OCI-LY7 (cell line): ENCODE results near the gene COPS6. TPM values are rescaled to one million over a fixed set of nuclear protein-coding genes. Genes with fewer than 3 reads are reported as not detected.

Experiments used
- BruUV-seq: library from RNA; stranded (reverse); fragments of 400-500 nt; replicated peaks from 2 replicates; lab custom pipeline; 2021; lab: Mats Ljungman, UMichigan
- CTCF ChIA-PET: fragments of 300-600 bp; sonication (Branson Sonifier 250); formaldehyde crosslinking; loops from one replicate; lab custom pipeline; 2022; ENCODE audit warnings: antibody characterized with exemption; ENCODE audit not compliant: unreplicated experiment; lab: Charles Lee
- POLR2A ChIA-PET: fragments of 300-600 bp; sonication (Branson Sonifier 250); formaldehyde crosslinking; loops from one replicate; lab custom pipeline; 2022; ENCODE audit warnings: antibody characterized with exemption; lab: Charles Lee
- DNase-seq: peaks from one replicate; pipeline ENCODE4 v3.0.0-alpha.2; 2015; ENCODE audit warnings: low spot score
- H2AFZ ChIP-seq: fragments of 200-600 bp; sonication (generic), shearing (Covaris generic); 2 replicates; pipeline ENCODE4 v1.6.1; 2014; ENCODE audit warnings: mild to moderate bottlenecking, antibody characterized with exemption, low read length, moderate library complexity
- H3K27ac ChIP-seq: fragments of 200-600 bp; sonication (generic); 2 replicates; pipeline ENCODE4 v1.5.1; 2014; ENCODE audit warnings: mixed run types, low read depth, mild to moderate bottlenecking, moderate library complexity, low read length, inconsistent platforms; ENCODE audit not compliant: poor library complexity, severe bottlenecking
- H3K36me3 ChIP-seq: fragments of 200-600 bp; sonication (generic); 2 replicates; pipeline ENCODE4 v1.6.1; 2014; ENCODE audit warnings: mild to moderate bottlenecking, antibody characterized with exemption, low read length, moderate library complexity, mixed read lengths; ENCODE audit not compliant: insufficient read depth
- H3K4me1 ChIP-seq: fragments of 200-600 bp; sonication (generic); 2 replicates; pipeline ENCODE4 v1.5.1; 2014; ENCODE audit warnings: mild to moderate bottlenecking, low read length; ENCODE audit not compliant: insufficient read depth, poor library complexity, severe bottlenecking
- H3K4me2 ChIP-seq: fragments of 200-600 bp; sonication (generic); 2 replicates; pipeline ENCODE4 v1.6.1; 2014; ENCODE audit warnings: mild to moderate bottlenecking, low read length
- H3K4me3 ChIP-seq: fragments of 200-600 bp; sonication (generic); 2 replicates; pipeline ENCODE4 v1.5.1; 2014; ENCODE audit warnings: mild to moderate bottlenecking, low read depth, low read length; ENCODE audit not compliant: poor library complexity, severe bottlenecking
- H3K79me2 ChIP-seq: fragments of 200-600 bp; sonication (generic); 2 replicates; pipeline ENCODE4 v1.6.1; 2016; ENCODE audit warnings: low read depth, mild to moderate bottlenecking, low read length, moderate library complexity, mixed read lengths; ENCODE audit not compliant: insufficient read depth
- H3K9me2 ChIP-seq: fragments of 200-600 bp; sonication (generic); 2 replicates; pipeline ENCODE4 v1.6.1; 2016; ENCODE audit warnings: mild to moderate bottlenecking, low read length, mixed read lengths; ENCODE audit not compliant: insufficient read depth
- H3K9me3 ChIP-seq: fragments of 200-600 bp; sonication (generic); 2 replicates; pipeline ENCODE4 v1.6.1; 2014; ENCODE audit warnings: mild to moderate bottlenecking, mixed run types, low read length, mixed read lengths
- H4K20me1 ChIP-seq: fragments of 200-600 bp; sonication (generic); 2 replicates; pipeline ENCODE4 v1.6.1; 2014; ENCODE audit warnings: mild to moderate bottlenecking, antibody characterized with exemption, low read length, moderate library complexity, mixed read lengths; ENCODE audit not compliant: insufficient read depth
- CTCF ChIP-seq: fragments of 200-600 bp; sonication (generic); conservative IDR thresholded peaks from 2 replicates; pipeline ENCODE4 v1.5.1; 2014; ENCODE audit warnings: mild to moderate bottlenecking, antibody characterized with exemption, low read length, moderate library complexity, mixed read lengths
- EZH2phosphoT487 ChIP-seq: fragments of 200-600 bp; sonication (generic); IDR thresholded peaks from 2 replicates; pipeline ENCODE4 v1.6.1; 2018; ENCODE audit warnings: low read depth, borderline replicate concordance, mild to moderate bottlenecking, mixed run types, antibody characterized with exemption, low read length, moderate library complexity, mixed read lengths
- intact Hi-C: fragments of 100-400 bp; cut with micrococcal nuclease; formaldehyde crosslinking; loops from one replicate; pipeline ENCODE4 v1.10.0; 2022; ENCODE audit not compliant: unreplicated experiment
- total RNA-seq, 2 experiments: library from RNA; depleted of rRNA in 1 of 2; stranded (reverse); fragments of >200 nt in 1 of 2; shearing (Covaris generic) in 1 of 2; gene quantifications; 2 replicates each; pipeline ENCODE4 v1.2.3, GENCODE V29; 2014 to 2022

COPS6 gene
- total RNA-seq, 2 experiments from 2014 or later = 57.6 to 96.0 TPM

- Histone ChIP-seq H3K79me2 (peaks cover 4% of the 10 kb centered on the region; the same call in 1 of the 2 replicates), H3K4me1 (peaks cover 3% of the 10 kb centered on the region), H3K9me2 (no peaks in the 10 kb centered on the region), H3K36me3 (peaks cover 71% of the 10 kb centered on the region), H3K4me3 (no peak overlapping the region), H3K4me2 (no peak overlapping the region), H2AFZ (no peak overlapping the region), H3K9me3 (no peaks in the 10 kb centered on the region), H3K27ac (no peak overlapping the region), H4K20me1 (no peaks in the 10 kb centered on the region)
- no peak for DNase-seq
- TF ChIP-seq EZH2phosphoT487 (no peak), CTCF (no peak)
- POLR2A ChIA-PET = interaction anchor here (0.5 kb wide), 2 partner anchors 8 to 33 kb away, joined by 3 to 4 read pairs; no protein-coding TSS in a partner anchor
- intact Hi-C loops = no loop called here
- CTCF ChIA-PET = interaction anchor here (0.6 kb wide), 1 partner anchor 631 kb away, joined by 3 read pairs; the partner anchor contains the start of gene POP7
- BruUV-seq = no TSS peak
Measured at GRCh38 chr7:100075418-100075817, 13.4 kb upstream of the COPS6 start.

GRCh38 chr7:100077205-100077604, 11.6 kb upstream of the COPS6 start:
- H3K4me3 ChIP-seq = no peak overlapping the region

More at GRCh38 chr7:100077205-100077604, 11.6 kb upstream of the COPS6 start:
- H3K4me2 ChIP-seq = no peak overlapping the region
- H2AFZ ChIP-seq = no peak overlapping the region
- no peaks in the 10 kb centered on the region for H3K9me2 ChIP-seq
- TF ChIP-seq CTCF (no peak), EZH2phosphoT487 (no peak)
- ChIA-PET POLR2A (no interaction called here), CTCF (no interaction called here)
- H3K9me3 ChIP-seq = no peaks in the 10 kb centered on the region
- BruUV-seq = no TSS peak
- DNase-seq = no peak
- intact Hi-C loops = no loop called here
- H3K4me1 ChIP-seq = peaks cover 7% of the 10 kb centered on the region
- no peak overlapping the region for H3K27ac ChIP-seq
- peaks cover 53% of the 10 kb centered on the region for H3K36me3 ChIP-seq
- H4K20me1 ChIP-seq = no peaks in the 10 kb centered on the region
- peaks cover 11% of the 10 kb centered on the region; the same call in 1 of the 2 replicates for H3K79me2 ChIP-seq
